HEK293 (cell line): ENCODE results near the gene UTP11.

ENCODE experiments used
- HOXD13 ChIP-seq: sonication (generic); formaldehyde crosslinking; IDR thresholded peaks from 2 replicates; pipeline ENCODE4 v1.8.0; 2022; ENCODE audit warnings: missing genetic modification reagents, borderline replicate concordance
- SETDB1 ChIP-seq: IDR thresholded peaks from one replicate; pipeline ENCODE4 v1.6.1; 2017; ENCODE audit warnings: mild to moderate bottlenecking, low read length, moderate library complexity, mixed read lengths; ENCODE audit not compliant: insufficient read length
- ZFP3 ChIP-seq: fragments of 450-650 bp; formaldehyde crosslinking; IDR thresholded peaks from 2 replicates; pipeline ENCODE4 v1.5.1; 2016; ENCODE audit warnings: low read depth, missing biosample characterization, missing genetic modification characterization
- ZNF146 ChIP-seq: fragments of 450-650 bp; formaldehyde crosslinking; IDR thresholded peaks from 2 replicates; pipeline ENCODE4 v1.5.1; 2016; ENCODE audit warnings: missing biosample characterization, missing genetic modification characterization
- ZNF335 ChIP-seq: fragments of 450-650 bp; formaldehyde crosslinking; conservative IDR thresholded peaks from 2 replicates; pipeline ENCODE4 v1.5.1; 2016; ENCODE audit warnings: missing biosample characterization, missing genetic modification characterization
- ZNF350 ChIP-seq: fragments of 450-650 bp; formaldehyde crosslinking; IDR thresholded peaks from 2 replicates; pipeline ENCODE4 v1.5.0; 2017; ENCODE audit warnings: missing biosample characterization, mild to moderate bottlenecking, missing genetic modification characterization
- ZNF510 ChIP-seq: fragments of 450-650 bp; formaldehyde crosslinking; IDR thresholded peaks from 2 replicates; pipeline ENCODE4 v1.5.1; 2018; ENCODE audit warnings: mild to moderate bottlenecking, missing genetic modification characterization, missing biosample characterization; ENCODE audit not compliant: insufficient replicate concordance
- ZNF580 ChIP-seq: fragments of 450-650 bp; formaldehyde crosslinking; IDR thresholded peaks from 2 replicates; pipeline ENCODE4 v1.5.1; 2016; ENCODE audit warnings: missing biosample characterization, missing genetic modification characterization
- ZNF785 ChIP-seq: fragments of 450-650 bp; formaldehyde crosslinking; IDR thresholded peaks from 2 replicates; pipeline ENCODE4 v1.5.1; 2016; ENCODE audit warnings: missing biosample characterization, missing genetic modification characterization
- TF ChIP-seq, protein P1 (sequence below): fragments of 450-650 bp; formaldehyde crosslinking; IDR thresholded peaks from 2 replicates; pipeline ENCODE4 v1.5.1; 2016; ENCODE audit warnings: missing biosample characterization, missing genetic modification characterization
- TF ChIP-seq, protein P2 (sequence below): fragments of 450-650 bp; formaldehyde crosslinking; IDR thresholded peaks from 2 replicates; pipeline ENCODE4 v1.5.1; 2016; ENCODE audit warnings: missing biosample characterization, missing genetic modification characterization
- TF ChIP-seq, protein P3 (sequence below): fragments of 450-650 bp; IDR thresholded peaks from 2 replicates; pipeline ENCODE4 v1.5.1; 2018; ENCODE audit warnings: missing biosample characterization, mild to moderate bottlenecking, missing genetic modification characterization
- TF ChIP-seq, protein P4 (sequence below): fragments of 450-650 bp; formaldehyde crosslinking; IDR thresholded peaks from 2 replicates; pipeline ENCODE4 v1.5.1; 2016; ENCODE audit warnings: missing biosample characterization, missing genetic modification characterization

DNA sequence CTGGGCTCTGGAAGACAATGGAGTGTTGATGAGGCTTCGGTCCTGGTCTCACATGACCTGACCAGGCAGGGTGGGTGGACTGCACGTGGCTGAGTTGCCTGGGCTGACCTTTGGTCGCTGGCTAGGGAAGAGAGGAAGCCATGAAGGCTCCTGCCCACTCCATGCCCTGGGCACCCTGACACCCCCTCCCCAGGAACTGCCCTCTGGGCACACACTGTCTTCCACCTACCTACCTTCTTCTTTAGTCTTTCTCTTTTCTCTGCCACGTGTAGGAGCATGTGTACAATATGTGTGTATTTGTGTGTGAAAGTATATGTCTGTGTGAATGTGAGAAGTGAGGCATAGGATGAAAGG lies 19.0 kb downstream of the UTP11 start:
- TF ChIP-seq, protein P1, sequence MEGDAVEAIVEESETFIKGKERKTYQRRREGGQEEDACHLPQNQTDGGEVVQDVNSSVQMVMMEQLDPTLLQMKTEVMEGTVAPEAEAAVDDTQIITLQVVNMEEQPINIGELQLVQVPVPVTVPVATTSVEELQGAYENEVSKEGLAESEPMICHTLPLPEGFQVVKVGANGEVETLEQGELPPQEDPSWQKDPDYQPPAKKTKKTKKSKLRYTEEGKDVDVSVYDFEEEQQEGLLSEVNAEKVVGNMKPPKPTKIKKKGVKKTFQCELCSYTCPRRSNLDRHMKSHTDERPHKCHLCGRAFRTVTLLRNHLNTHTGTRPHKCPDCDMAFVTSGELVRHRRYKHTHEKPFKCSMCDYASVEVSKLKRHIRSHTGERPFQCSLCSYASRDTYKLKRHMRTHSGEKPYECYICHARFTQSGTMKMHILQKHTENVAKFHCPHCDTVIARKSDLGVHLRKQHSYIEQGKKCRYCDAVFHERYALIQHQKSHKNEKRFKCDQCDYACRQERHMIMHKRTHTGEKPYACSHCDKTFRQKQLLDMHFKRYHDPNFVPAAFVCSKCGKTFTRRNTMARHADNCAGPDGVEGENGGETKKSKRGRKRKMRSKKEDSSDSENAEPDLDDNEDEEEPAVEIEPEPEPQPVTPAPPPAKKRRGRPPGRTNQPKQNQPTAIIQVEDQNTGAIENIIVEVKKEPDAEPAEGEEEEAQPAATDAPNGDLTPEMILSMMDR (tag by site-specific recombination) = no peak
- TF ChIP-seq ZFP3 (no peak), ZNF510 (no peak), ZNF350 (tag by site-specific recombination) (no peak), ZNF146 (tag by site-specific recombination) (no peak), SETDB1 (no peak), ZNF785 (tag by site-specific recombination) (no peak), ZNF335 (tag by site-specific recombination) (no peak), HOXD13 (CRISPR knock-in tag) (no peak), ZNF580 (tag by site-specific recombination) (no peak)
- TF ChIP-seq, protein P2, sequence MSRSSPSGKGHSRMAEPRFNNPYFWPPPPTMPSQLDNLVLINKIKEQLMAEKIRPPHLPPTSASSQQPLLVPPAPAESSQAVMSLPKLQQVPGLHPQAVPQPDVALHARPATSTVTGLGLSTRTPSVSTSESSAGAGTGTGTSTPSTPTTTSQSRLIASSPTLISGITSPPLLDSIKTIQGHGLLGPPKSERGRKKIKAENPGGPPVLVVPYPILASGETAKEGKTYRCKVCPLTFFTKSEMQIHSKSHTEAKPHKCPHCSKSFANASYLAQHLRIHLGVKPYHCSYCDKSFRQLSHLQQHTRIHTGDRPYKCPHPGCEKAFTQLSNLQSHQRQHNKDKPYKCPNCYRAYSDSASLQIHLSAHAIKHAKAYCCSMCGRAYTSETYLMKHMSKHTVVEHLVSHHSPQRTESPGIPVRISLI = no peak
- TF ChIP-seq, protein P3, sequence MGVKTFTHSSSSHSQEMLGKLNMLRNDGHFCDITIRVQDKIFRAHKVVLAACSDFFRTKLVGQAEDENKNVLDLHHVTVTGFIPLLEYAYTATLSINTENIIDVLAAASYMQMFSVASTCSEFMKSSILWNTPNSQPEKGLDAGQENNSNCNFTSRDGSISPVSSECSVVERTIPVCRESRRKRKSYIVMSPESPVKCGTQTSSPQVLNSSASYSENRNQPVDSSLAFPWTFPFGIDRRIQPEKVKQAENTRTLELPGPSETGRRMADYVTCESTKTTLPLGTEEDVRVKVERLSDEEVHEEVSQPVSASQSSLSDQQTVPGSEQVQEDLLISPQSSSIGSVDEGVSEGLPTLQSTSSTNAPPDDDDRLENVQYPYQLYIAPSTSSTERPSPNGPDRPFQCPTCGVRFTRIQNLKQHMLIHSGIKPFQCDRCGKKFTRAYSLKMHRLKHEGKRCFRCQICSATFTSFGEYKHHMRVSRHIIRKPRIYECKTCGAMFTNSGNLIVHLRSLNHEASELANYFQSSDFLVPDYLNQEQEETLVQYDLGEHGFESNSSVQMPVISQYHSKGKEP (tag by site-specific recombination) = no peak
- TF ChIP-seq, protein P4, sequence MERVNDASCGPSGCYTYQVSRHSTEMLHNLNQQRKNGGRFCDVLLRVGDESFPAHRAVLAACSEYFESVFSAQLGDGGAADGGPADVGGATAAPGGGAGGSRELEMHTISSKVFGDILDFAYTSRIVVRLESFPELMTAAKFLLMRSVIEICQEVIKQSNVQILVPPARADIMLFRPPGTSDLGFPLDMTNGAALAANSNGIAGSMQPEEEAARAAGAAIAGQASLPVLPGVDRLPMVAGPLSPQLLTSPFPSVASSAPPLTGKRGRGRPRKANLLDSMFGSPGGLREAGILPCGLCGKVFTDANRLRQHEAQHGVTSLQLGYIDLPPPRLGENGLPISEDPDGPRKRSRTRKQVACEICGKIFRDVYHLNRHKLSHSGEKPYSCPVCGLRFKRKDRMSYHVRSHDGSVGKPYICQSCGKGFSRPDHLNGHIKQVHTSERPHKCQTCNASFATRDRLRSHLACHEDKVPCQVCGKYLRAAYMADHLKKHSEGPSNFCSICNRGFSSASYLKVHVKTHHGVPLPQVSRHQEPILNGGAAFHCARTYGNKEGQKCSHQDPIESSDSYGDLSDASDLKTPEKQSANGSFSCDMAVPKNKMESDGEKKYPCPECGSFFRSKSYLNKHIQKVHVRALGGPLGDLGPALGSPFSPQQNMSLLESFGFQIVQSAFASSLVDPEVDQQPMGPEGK (tag by site-specific recombination) = no peak
